Fibroblast of lung (primary cell): Measurements from ENCODE around the gene LRRC47. TPM values are rescaled to one million over a fixed set of nuclear protein-coding genes. Genes with fewer than 3 reads are reported as not detected.
A peak's percentile ranks its signal among the peaks of the same experiment; 100 is the strongest.

Experiments
- DNase-seq, 2 donors: peaks; one replicate each; pipeline versions ENCODE4 v3.0.0 to v3.0.0-alpha.2; 2010; ENCODE audit warnings: low read depth in 2 of 2
- H2AFZ ChIP-seq: 2 replicates; pipeline ENCODE4 v1.5.1; 2012; ENCODE audit warnings: low read length, control low read depth, inconsistent platforms
- H3K27ac ChIP-seq: 2 replicates; pipeline ENCODE4 v1.5.1; 2011; ENCODE audit warnings: low read length, control low read depth; ENCODE audit not compliant: insufficient read depth
- H3K27me3 ChIP-seq: 2 replicates; pipeline ENCODE4 v1.5.1; 2011; ENCODE audit warnings: mild to moderate bottlenecking, low read length; ENCODE audit not compliant: control insufficient read depth, insufficient read depth
- H3K36me3 ChIP-seq: 2 replicates; pipeline ENCODE4 v1.5.1; 2011; ENCODE audit warnings: low read length; ENCODE audit not compliant: control insufficient read depth, insufficient read depth
- H3K4me1 ChIP-seq: 2 replicates; pipeline ENCODE4 v1.5.1; 2011; ENCODE audit warnings: low read length; ENCODE audit not compliant: control insufficient read depth, insufficient read depth; ENCODE audit errors: extremely low read depth
- H3K4me2 ChIP-seq: 2 replicates; pipeline ENCODE4 v1.5.1; 2011; ENCODE audit warnings: low read length, control low read depth; ENCODE audit not compliant: insufficient read depth; ENCODE audit errors: extremely low read depth
- H3K4me3 ChIP-seq, 4 experiments: fragments of 200-600 bp in 1 of 4; sonication (generic) in 1 of 4; replicated peaks in 1 of 4; 2 replicates each; pipeline ENCODE4 v1.5.1; 2011 to 2016; ENCODE audit warnings: low read length in 4 of 4, low read depth in 3 of 4, mild to moderate bottlenecking in 3 of 4, control low read depth in 2 of 4, inconsistent platforms in 1 of 4, mixed read lengths in 1 of 4; ENCODE audit not compliant: insufficient read depth in 1 of 4; ENCODE audit errors: control extremely low read depth in 1 of 4
- H3K79me2 ChIP-seq: 2 replicates; pipeline ENCODE4 v1.5.1; 2012; ENCODE audit warnings: mild to moderate bottlenecking, low read length, inconsistent platforms; ENCODE audit not compliant: control insufficient read depth, insufficient read depth
- H3K9ac ChIP-seq: 2 replicates; pipeline ENCODE4 v1.5.1; 2011; ENCODE audit warnings: mild to moderate bottlenecking, low read length, control low read depth; ENCODE audit not compliant: insufficient read depth
- H3K9me3 ChIP-seq: 2 replicates; pipeline ENCODE4 v1.5.1; 2012; ENCODE audit warnings: low read depth, low read length; ENCODE audit not compliant: control insufficient read depth, insufficient read depth
- H4K20me1 ChIP-seq: 2 replicates; pipeline ENCODE4 v1.5.1; 2011; ENCODE audit warnings: low read length; ENCODE audit not compliant: control insufficient read depth, insufficient read depth; ENCODE audit errors: extremely low read depth
- EZH2 ChIP-seq: IDR thresholded peaks from 2 replicates; pipeline ENCODE4 v1.5.1; 2012; ENCODE audit warnings: low read length, control low read depth, mild to moderate bottlenecking; ENCODE audit errors: missing control alignments
- polyA plus RNA-seq, 2 donors: library from polyadenylated mRNA; depleted of rRNA in 1 of 2; stranded (reverse) in 1 of 2; unstranded in 1 of 2; fragments of >200 nt; gene quantifications; 2 replicates each; pipeline ENCODE4 v1.2.1, GENCODE V29; 2011 to 2012; ENCODE audit warnings: missing spikeins in 1 of 2
- total RNA-seq: library from RNA; depleted of rRNA; stranded (reverse); fragments of >200 nt; gene quantifications from 2 replicates; pipeline ENCODE4 v1.2.1, GENCODE V29; 2014
- TF ChIP-seq, protein P1 (sequence below), 2 donors: IDR thresholded peaks in 1 of 2; conservative IDR thresholded peaks in 1 of 2; 1 replicate in 1 of 2; 2 replicates in 1 of 2; pipeline ENCODE4 v1.5.1; 2011 to 2012; ENCODE audit warnings: low read length in 2 of 2, control low read depth in 1 of 2, inconsistent platforms in 1 of 2, low read depth in 1 of 2, mild to moderate bottlenecking in 1 of 2

Gene LRRC47
- total and polyA plus RNA-seq, 2 donors (not counting 1 experiment from before 2014, with no cell fraction given): 25.1 to 28.8 TPM

DNA sequence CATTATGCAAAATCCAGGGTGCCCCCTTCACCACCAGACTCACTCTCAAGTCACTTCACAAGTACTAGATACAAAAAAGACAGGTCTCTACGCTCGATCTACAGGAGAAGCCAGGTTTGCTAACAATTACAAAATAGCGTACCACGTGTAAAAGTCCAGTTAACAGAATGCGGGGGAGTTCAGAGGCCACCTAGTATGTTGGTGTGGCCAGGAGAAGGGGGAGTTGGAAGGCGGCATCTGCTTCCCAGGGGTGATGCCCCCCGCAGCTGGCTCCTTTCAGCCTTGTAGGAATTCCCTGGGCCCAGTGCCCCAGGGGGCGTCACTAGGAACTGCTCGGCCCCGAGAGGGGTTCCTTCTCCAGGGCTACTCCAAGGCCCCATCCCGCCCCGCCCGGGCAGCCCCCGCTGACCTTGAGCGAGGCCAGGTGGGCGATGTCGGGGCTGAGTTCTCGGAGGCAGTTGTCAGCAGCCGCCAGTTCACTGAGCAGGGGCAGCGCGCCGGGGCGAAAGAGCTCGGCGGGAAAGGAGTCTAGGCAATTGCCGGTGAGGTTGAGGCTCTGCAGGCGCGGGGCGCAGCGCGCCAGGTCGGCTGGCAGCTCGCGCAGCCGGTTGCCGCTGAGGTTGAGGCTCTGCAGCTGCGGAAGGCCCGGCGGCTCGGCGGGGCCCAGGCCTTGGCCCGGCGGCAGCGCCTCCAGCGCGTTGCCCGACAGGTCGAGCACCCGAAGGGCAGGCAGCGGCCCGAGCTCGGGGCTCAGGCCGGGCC lies 664 bp downstream of the LRRC47 start:
- H3K4me3 ChIP-seq: peak overlapping the region; percentile 79 to 86 (median 82)
- no peak for DNase-seq
- peak overlapping the region; percentile 73 for H3K27ac ChIP-seq
- H3K9ac ChIP-seq: peak overlapping the region; percentile 92
- no peak overlapping the region for H2AFZ ChIP-seq
- H3K4me2 ChIP-seq: peak overlapping the region; percentile 81
- peaks cover 3% of the 10 kb centered on the region for H4K20me1 ChIP-seq
- no peaks in the 10 kb centered on the region for H3K27me3 ChIP-seq
- H3K9me3 ChIP-seq: no peaks in the 10 kb centered on the region
- peaks cover 48% of the 10 kb centered on the region for H3K79me2 ChIP-seq
- peaks cover 2% of the 10 kb centered on the region for H3K36me3 ChIP-seq
- peaks cover 5% of the 10 kb centered on the region for H3K4me1 ChIP-seq
- no peak for TF ChIP-seq EZH2
- TF ChIP-seq, protein P1, sequence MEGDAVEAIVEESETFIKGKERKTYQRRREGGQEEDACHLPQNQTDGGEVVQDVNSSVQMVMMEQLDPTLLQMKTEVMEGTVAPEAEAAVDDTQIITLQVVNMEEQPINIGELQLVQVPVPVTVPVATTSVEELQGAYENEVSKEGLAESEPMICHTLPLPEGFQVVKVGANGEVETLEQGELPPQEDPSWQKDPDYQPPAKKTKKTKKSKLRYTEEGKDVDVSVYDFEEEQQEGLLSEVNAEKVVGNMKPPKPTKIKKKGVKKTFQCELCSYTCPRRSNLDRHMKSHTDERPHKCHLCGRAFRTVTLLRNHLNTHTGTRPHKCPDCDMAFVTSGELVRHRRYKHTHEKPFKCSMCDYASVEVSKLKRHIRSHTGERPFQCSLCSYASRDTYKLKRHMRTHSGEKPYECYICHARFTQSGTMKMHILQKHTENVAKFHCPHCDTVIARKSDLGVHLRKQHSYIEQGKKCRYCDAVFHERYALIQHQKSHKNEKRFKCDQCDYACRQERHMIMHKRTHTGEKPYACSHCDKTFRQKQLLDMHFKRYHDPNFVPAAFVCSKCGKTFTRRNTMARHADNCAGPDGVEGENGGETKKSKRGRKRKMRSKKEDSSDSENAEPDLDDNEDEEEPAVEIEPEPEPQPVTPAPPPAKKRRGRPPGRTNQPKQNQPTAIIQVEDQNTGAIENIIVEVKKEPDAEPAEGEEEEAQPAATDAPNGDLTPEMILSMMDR (conservative IDR thresholded peaks at IDR 0.05 in 1 of 2, IDR thresholded peaks at IDR 0.05 in 1 of 2; ENCODE audit: low read depth in 1 of 2, low read length in 2 of 2): no peak

DNA sequence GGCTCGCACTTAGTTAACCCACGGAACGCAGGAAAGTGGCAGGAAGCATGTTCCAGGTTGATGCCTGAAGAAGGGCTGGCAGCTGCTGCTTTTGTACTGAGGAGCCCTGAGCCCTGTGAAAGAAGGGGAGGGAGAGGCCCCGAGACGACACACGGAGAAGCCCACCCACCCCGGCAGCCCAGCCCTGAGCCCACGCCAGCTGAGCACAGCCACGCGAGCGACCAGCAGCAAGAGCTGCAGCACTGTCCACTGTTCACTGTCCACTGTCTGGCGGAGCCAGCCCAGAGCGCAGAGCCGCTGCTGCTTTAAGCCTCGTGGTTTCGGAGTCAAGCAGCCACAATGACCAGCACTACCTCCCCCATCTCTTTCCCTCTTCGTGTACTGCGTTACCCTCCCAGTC lies 5.3 kb downstream of the LRRC47 start:
- no peak overlapping the region for H3K9ac ChIP-seq
- peaks cover 5% of the 10 kb centered on the region for H3K4me1 ChIP-seq
- peaks cover 3% of the 10 kb centered on the region for H4K20me1 ChIP-seq
- no peak overlapping the region for H3K27ac ChIP-seq
- H3K27me3 ChIP-seq: no peaks in the 10 kb centered on the region
- H3K36me3 ChIP-seq: peaks cover 10% of the 10 kb centered on the region
- TF ChIP-seq, protein P1 (conservative IDR thresholded peaks at IDR 0.05 in 1 of 2, IDR thresholded peaks at IDR 0.05 in 1 of 2; ENCODE audit: low read depth in 1 of 2, low read length in 2 of 2): no peak
- no peak overlapping the region for H3K4me2 ChIP-seq
- no peak overlapping the region for H3K4me3 ChIP-seq
- DNase-seq: no peak
- H2AFZ ChIP-seq: no peak overlapping the region
- peaks cover 75% of the 10 kb centered on the region for H3K79me2 ChIP-seq
- H3K9me3 ChIP-seq: no peaks in the 10 kb centered on the region

DNA sequence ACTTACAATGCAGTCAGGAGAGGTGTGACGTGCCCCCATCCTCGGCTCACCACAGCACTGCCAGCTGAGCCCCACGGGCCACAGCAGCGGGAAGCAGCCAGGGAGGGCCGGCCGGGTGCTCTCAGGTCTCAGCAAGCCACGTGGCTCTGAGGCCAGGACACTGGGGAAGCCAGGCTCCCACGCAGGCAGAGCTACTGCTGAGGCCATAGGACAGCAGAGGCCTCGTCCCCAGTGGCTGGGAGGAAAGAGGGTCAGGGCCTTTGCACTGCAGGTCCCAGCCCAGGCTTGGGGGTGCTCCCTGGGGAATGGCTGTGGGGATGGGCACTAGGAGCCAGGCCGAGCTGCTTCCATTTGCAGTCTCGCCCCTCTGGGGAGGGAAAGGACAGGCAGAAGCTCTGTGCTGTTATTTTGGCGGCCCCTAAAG lies 5.8 kb downstream of the LRRC47 start:
- peaks cover 71% of the 10 kb centered on the region for H3K79me2 ChIP-seq
- DNase-seq: no peak
- TF ChIP-seq, protein P1 (conservative IDR thresholded peaks at IDR 0.05 in 1 of 2, IDR thresholded peaks at IDR 0.05 in 1 of 2; ENCODE audit: low read depth in 1 of 2, low read length in 2 of 2): no peak
- H3K4me3 ChIP-seq: no peak overlapping the region
- no peak overlapping the region for H3K9ac ChIP-seq
- H3K4me1 ChIP-seq: peaks cover 5% of the 10 kb centered on the region
- H3K36me3 ChIP-seq: peaks cover 10% of the 10 kb centered on the region
- no peaks in the 10 kb centered on the region for H3K27me3 ChIP-seq
- H3K9me3 ChIP-seq: no peaks in the 10 kb centered on the region
- H2AFZ ChIP-seq: no peak overlapping the region
- H3K4me2 ChIP-seq: no peak overlapping the region
- H3K27ac ChIP-seq: no peak overlapping the region
- H4K20me1 ChIP-seq: peaks cover 3% of the 10 kb centered on the region
